Activated CD4-positive, CD25-positive, alpha-beta regulatory T cell treated with anti-CD3 and anti-CD28 coated beads, Interleukin-2, amount 50 U/mL, for 16 hours (primary cell): ENCODE data around the gene RNF214.

Experiments
- DNase-seq: peaks from one replicate; pipeline ENCODE4 v3.0.0-alpha.2; 2020; ENCODE audit warnings: low read depth, low spot score

The RNF214 gene

DNA sequence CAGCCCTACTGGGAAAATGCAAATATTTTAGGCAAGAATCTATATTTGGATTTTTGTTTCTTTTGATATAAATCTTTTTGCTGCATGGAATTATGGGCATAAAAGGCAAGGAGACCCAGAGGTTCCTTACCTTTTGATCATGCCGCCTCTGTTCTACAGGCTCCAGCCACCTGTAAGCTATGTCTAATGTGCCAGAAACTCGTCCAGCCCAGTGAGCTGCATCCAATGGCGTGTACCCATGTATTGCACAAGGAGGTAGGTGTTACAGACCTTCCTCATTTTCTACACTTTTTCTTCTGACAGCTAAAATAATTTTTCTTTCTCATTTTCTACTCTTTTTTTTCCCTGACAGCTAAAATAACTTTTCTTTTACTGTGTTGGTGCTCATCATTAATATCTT lies 50.5 kb downstream of the RNF214 start:
- DNase-seq: no peak

DNA sequence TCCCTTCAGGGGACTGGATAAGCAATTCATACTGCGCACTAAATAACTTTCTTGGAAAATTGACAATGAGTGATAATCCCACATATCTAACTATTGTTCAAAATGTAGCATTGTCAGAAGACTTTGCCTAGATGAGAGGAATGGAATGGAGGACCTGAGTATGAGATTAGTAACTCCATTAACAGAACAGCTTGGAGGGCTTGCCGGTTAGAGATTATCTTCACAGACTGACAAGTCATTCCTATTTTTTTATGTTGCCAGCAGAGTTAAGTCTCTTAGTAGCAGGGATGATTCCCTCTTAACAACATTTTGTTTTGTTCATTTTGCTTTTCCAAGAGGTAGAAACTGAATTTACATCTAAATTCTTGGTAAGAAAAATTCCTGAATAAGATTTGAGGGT lies 51.6 kb downstream of the RNF214 start:
- DNase-seq: no peak

DNA sequence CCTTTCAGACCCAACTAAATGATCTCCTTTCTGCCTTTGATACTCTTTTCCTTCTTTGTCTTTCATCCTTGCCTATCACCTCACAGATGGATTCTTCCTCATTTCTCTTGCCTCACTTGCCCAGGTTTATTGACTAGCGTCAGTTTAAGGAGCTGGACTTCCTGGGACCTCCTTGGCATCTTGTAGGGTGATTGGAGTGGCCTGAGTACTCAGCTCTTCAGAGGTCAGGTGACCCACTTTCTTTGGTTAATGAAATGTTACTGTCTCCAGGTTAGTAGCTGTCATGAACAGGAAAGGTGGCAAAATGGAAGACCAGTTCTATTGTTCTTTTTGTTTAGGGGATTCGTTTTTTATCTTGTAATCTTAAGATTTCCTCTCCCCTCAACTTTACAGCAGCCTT lies 54.1 kb downstream of the RNF214 start:
- DNase-seq: no peak

- DNase-seq: no peak
These were observed 55.2 kb downstream of the RNF214 start for GRCh38 chr11:117287668-117288067.

DNA sequence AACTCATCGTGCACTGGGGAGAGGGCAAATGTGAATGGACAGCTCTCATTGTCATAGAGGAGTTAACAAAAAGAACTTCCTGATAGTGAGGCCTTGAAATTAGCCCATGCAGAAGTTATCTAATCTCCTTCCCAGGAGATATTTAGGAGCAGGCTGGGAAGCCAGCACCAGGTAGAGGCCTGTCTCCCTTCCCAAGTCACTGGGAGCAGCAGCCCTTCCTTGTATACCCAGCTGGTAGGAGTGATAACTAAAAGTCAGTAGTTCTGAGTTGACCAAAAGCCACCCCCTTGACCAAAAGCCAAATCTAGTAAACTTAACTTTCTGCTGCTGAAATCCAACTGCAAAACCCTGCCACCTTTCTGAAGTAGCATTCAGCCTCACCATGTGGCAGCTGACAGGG lies 57.3 kb downstream of the RNF214 start:
- DNase-seq: no peak

- DNase-seq: no peak
These were observed 58.4 kb downstream of the RNF214 start, which contains the start of gene BACE1-AS for GRCh38 chr11:117290809-117291396. Gene BACE1-AS (plus strand): TSS chr11:117291346.

GRCh38 chr11:117292616-117293015 lies 60.1 kb downstream of the RNF214 start:
- no peak for DNase-seq

GRCh38 chr11:117295438-117296137 lies 63.1 kb downstream of the RNF214 start:
- no peak for DNase-seq

- no peak for DNase-seq
These were observed 64.4 kb downstream of the RNF214 start for GRCh38 chr11:117296881-117297280.

DNA sequence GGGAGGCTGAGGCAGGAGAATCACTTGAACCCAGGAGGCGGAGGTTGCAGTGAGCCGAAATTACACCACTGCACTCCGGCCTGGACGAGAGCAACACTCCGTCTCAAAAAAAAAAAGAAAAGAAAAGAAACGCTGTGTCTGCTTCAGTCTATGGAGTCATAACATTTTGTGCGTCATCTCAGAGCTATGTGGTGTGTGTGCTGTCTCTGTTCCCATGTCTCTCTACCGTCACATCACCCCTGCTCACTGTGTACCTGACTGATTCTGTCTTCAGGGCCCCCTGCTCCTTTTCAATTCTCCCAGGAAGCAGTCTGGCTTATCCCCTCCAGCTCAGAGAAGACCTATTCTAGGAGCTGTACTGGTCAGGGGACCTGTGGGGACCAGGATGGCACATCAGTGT lies 65.7 kb downstream of the RNF214 start:
- no peak for DNase-seq

DNA sequence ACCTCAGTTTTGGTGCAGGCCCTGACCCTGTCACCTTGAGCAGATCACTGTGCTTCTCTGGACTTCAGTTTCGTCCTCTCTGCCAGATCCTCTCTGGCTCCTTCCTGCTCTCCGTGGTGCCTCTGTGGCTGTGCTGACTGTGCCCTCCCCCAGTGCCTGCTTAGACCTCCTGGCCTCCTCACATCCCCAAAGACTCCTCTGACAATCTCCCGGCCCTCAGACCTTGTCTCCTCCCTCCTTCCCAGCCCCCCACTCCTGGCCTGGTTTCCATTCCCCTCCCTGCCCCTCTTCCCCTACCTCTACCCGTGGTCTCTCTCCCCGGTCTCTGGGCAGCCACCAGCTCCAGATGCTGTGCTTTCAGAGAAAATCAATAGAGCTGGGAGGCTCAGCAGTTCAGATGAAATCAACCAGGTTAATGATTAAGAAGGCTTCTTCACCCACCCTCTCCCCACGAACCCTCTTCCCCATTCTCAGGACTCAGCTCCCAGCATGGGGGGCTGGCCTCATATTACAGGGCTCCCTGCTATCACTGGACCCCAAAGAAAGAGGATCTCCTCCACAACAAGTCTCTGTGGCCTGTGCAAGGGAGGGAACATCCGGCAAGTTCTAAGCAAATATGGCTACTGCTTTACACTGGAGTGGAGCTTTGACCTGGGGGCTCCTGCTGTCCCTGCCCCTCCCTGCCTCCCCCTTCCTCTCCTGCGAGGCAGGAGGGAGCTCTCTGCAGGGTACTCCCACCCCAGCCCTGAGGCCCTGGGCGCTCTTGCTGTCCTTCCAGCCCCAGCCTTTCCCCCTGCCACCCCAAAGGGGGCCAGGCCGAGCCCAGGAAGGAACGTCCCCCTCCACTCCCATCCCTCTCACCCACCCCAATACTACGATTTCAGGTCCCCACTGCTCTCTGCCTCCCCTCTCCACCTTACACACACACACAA lies 67.1 kb downstream of the RNF214 start:
- no peak for DNase-seq

DNA sequence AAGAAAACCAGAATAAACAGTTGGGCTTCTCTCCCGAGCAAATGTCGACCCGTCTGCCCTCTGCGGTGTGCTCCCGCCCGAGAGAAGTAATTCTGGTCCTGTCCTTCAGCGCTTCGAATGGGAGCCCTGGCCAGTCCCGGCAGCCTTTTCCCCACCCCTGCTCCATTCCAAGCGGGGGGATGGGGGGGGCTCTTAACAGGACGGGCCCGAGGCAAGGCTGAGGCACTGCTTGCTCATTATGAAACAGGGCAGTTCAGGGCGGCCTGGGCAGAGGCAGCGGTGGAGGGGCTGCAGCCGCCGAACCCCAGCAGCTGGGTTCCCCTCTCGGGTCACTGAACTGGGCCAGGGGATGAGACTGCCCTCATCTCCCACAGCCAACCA lies 67.8 kb downstream of the RNF214 start:
- DNase-seq: no peak

- no peak for DNase-seq
These were observed 68.3 kb downstream of the RNF214 start for GRCh38 chr11:117300773-117301172.

DNA sequence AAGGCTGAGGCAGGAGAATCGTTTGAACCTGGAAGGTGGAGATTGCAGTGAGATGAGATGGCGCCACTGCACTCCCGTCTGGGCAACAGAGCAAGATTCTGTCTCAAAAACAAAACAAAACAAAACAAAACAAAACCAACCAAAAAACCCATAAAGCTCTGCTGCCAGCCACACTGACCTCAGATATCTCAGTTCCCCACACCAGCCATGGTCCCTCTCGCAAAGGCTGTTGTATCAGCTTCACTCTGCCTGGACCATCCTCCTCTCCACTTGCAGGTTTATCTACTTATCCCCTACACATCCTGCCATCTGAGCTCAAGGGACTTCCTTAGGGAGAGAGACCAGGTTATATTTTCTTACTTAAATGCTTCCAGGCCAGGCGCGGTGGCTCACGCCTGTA lies 69.8 kb downstream of the RNF214 start:
- no peak for DNase-seq

DNA sequence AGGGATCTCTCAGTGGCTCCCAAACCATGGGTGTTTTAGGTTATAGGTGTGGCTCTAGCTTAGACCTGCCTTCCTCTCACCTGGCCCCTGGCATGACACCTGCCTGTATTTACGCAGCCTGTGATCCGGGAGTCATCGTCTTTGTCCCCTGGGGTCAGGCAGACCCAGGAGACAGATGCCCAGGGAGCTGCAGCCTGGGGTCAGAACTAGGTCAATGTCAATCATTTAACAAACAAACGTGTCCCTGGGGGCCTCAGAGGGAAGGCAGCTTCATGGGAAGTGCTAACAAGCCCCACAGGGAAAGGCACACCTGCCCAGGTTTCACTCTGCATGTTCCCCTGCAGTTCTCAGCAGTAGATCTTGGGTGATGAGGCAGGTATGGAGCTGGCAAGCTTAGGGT lies 70.6 kb downstream of the RNF214 start:
- no peak for DNase-seq

GRCh38 chr11:117303646-117304315 lies 71.3 kb downstream of the RNF214 start:
- DNase-seq: no peak

DNA sequence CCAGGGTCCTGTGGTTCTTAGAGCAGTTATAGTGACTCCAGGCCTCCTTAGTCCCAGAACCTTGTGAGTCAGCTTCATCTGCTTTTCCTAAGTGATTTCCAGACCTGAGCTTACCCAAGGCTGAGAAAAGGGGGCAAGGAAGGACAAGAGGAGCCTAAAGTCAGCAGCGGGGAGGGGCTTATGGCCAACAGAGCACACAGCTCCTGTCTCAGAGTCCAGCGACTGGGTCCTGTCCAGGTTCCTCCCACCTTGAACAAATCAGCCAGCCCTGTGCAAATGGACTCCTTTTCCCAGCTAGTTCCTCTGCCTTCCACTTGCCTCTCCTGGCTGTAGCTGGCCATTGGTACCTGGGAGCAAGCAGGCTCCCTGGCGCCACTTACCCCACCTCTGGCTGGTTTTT lies 72.7 kb downstream of the RNF214 start:
- no peak for DNase-seq

DNA sequence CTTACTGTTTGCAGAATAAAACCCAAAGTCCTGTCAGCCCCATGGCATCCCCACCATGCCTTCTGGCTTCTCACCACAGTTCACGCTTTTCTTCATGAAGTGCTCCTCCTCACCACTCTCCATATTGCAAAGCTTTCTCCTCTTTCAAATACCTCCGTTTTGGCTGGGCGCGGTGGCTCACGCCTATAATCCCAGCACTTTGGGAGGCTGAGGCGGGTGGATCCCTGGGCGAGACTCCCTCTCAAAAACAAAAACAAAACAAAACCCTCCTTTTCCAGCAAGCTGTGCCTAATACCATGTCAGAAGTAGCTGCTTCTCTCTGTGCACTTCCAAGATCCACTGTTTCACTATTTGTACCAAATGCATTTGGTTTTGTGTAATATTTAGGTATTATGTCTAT lies 76.8 kb downstream of the RNF214 start:
- no peak for DNase-seq

GRCh38 chr11:117313091-117313490 lies 80.6 kb downstream of the RNF214 start:
- no peak for DNase-seq

- no peak for DNase-seq
These were observed 81.6 kb downstream of the RNF214 start for GRCh38 chr11:117313828-117314768.

- DNase-seq: no peak
These were observed 82.4 kb downstream of the RNF214 start for GRCh38 chr11:117314840-117315239.
